Mesangial cell (primary cell): ENCODE data around the gene CAPN13. TPM values are rescaled to one million over a fixed set of nuclear protein-coding genes. Genes with fewer than 3 reads are reported as not detected.

Source experiments
- total RNA-seq: library from RNA; depleted of rRNA; stranded (reverse); fragments of >200 nt; gene quantifications from 2 replicates; pipeline ENCODE4 v1.2.3, GENCODE V29; 2015

CAPN13 gene
- total RNA-seq: 0.51 TPM in 1 of 2 replicates, not detected in the other

GRCh38 chr2:30807249-30807648 is at the start of gene CAPN13:
TSS of gene CAPN13 (minus strand) at chr2:30807446. CDS start at chr2:30787325, 20,121 bp downstream.

